ENCODE measurements around the gene CADPS2.

The CADPS2 gene

DNA sequence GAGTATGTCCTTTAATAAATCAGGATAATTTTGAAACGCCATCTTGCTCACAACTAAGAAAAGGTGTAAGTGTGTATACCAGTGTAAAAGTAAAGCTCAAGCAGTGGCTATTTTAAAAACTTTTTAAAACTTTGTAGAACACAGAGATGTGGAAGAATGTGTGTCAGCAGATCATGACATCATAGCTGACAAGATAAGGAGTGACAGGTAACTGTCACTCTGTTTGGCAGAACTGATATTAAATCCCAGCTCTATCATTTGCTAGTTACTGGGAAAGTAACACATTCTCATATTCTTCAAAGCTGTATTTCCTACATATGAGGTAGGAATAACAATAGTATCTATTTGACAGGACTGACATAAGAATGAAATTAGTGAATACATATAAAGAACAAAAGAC lies 119.7 kb downstream of the CADPS2 start:
- no peak for DNase-seq

DNA sequence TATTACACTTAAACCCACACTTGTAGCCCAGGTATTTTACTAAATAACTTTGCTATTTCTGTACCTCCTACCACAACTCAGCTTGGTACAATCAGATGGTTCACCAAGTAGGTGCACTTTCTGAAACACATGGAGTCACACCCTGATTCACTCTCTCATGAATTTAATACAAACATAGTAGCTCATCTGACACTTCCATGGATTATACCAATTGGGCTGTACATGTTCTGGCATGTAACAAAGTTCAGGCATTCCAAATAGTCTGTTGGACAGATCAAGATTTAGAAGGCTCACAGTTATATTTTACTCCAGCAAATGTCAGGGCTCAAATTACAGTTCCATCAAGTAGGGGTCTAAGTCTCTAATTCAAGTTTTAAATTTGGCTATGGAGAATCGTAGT lies 121.4 kb downstream of the CADPS2 start:
- DNase-seq = no peak

DNA sequence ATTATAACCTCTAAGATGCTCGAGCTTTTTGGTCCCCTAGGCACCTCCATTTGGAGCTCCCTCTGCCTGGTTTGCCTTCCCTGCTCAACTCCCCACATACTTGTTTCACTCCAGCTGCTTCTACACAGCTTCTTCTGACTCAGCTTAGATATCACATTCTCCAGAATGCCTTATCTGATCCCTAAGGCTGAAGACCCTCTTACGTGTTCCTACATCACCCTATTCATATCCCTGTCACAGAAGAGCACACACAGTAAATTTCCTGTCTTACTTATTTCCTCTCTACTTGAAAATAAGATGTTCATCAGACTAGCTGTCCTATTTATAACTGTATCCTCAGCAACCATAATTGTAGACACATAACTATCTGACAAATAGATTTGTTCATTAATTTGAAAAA lies 122.2 kb downstream of the CADPS2 start:
- DNase-seq = no peak

- no peak for DNase-seq
These were observed 124.2 kb downstream of the CADPS2 start for GRCh38 chr7:122762071-122762470.

DNA sequence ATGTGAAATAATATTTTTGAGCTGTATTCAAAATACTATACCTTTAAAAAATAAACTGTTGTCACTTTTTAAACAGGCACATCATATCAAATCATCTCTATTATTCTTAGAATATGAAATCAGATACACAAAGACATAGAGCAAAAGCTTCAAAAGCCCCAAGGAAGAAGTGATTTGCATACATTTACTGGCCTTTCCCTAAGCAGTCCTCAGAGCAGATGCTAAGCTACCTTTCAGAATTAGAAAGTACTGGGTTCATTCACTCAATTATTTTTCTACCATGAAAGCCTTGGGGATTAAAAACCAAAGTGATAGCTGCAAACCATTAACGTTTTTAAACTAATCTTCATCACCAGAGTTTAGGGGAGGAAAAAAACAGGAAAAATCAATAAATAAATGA lies 127.8 kb downstream of the CADPS2 start:
- DNase-seq = no peak

DNA sequence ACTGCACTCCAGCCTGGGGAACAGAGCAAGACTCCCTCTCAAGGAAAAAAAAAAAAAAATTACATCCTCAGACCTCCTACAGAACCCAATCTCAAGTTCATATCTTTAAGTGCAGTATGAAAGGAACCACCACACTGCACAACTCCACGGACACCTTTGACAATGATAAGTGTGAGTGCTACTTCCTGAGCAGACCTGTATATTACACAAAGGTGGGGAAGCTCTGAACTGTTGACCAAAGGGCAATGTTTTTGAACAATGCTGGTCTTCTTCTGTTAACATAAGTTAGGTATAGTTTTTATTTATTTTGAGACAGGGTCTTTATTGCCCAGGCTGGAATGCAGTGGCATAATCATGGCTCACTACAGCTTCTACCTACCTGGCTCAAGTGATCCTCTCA lies 129.4 kb downstream of the CADPS2 start:
- no peak for DNase-seq

DNA sequence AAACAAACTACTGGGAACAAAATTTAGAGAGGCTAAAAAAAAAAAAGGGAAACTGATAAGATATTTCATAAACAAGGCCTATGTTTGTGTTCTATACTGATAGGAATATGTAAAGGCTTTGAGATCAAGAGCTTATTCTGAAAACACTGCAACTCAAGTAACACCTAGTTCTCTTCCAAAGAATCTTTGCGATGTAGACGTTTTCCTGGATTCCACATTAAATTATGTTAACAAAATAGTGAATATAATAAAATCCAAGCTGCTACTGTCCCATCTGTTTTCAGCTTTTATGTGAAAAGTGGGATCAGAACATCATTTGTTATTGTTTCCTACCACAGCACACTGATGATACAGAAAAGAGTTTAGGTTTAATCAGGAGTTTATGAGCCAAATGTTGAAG lies 130.6 kb downstream of the CADPS2 start:
- DNase-seq = no peak

DNA sequence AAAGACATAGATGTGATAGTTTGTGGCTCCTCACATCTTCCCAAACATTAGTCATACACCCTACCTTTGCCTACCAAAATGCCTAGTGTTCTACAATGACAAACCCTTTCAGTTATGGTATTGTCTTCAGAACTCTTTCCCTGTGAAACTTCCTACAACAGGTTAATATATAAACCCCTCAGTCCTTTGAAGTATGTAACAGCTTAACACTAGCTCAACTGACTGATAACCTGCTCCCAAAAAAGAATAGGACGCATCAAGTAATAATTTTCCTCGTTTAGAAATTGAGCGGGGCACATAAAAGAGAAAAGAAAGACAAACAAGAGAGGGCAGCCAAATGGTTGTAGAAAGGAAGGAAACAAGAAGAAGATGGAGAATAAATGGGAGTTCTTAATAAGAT lies 133.7 kb downstream of the CADPS2 start:
- DNase-seq = no peak

GRCh38 chr7:122750389-122750788 lies 135.9 kb downstream of the CADPS2 start:
- no peak for DNase-seq

- peak; percentile 30 for DNase-seq
These were observed 138.1 kb downstream of the CADPS2 start for GRCh38 chr7:122748195-122748594.

DNA sequence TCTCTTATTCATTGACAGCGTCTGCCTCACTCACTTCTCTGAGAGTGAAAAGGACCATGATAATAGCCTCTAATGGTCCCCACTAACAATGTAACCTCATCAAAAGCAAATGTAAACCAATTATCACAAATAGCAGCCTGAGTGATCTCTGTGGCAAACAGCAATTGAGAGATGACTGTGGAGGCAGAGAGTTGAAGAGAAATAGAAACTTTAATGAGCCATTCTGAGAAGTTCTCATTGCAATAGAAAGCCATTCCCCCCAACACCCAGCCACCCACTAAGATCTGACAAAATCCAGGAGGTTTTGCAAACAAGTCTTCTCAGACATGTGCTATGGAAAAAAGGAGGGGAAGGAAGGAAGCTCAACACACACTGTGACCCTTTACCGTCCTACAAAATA lies 139.3 kb downstream of the CADPS2 start:
- no peak for DNase-seq

- no peak for DNase-seq
These were observed 143.0 kb downstream of the CADPS2 start for GRCh38 chr7:122743211-122743610.

DNA sequence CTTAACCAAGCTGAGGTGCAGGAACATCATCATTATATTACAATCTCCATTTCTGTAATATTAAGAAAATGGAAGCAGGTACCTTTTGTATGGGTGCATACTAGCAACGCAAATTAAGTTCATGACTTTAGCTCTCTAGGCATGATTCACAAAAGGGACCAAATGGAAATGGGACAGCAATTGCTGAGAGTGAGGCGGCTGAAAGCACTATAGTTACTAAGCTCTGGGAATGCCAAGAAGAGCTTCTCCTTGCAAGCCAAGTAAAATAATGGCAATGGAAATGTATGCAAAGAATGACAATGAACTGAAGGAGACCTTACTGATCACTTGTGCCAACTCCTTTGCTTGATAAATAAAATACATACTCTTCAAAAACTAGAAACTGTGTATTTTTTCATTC lies 147.3 kb downstream of the CADPS2 start:
- DNase-seq = no peak

- no peak for DNase-seq
These were observed 150.1 kb downstream of the CADPS2 start for GRCh38 chr7:122736183-122736582.

DNA sequence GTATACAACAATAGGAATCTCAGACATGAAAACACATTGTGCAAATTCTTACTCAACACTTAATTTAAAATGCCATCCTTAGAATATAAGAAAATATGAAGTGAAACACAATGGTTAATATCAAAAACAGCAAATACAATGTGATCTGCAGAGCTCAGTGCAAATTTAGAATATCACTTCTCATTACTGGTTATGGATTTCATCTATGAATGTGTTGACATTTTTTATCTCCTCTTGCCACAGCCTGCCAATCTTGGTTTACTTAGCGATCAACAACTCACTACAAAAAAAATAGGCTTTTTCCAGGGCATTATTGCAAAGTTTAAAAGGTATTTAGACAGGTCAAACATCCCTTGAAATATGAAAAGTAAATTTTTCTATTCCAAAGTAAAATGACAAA lies 158.5 kb downstream of the CADPS2 start:
- no peak for DNase-seq

- DNase-seq = no peak
These were observed 158.9 kb downstream of the CADPS2 start for GRCh38 chr7:122727354-122727753.

- no peak for DNase-seq
These were observed 159.4 kb downstream of the CADPS2 start for GRCh38 chr7:122726881-122727280.

DNA sequence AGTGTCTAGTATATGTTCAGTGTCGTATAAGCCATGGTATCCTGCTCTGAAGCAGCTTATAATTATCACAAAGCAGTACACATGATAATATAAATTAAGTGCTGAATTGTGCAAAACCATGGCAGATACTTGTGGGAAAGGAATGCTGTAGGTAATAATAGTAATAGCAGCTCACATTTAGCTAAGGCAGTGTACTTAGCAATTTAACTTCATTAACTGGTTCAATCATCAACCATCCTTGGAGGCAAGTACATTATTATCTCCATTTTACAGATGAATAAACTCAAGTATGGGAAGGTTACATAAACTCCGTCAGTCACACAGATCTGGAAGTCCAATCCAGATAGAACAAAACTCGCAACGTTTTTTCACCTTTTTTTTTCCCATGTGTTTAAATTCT lies 161.9 kb downstream of the CADPS2 start:
- DNase-seq = no peak

DNA sequence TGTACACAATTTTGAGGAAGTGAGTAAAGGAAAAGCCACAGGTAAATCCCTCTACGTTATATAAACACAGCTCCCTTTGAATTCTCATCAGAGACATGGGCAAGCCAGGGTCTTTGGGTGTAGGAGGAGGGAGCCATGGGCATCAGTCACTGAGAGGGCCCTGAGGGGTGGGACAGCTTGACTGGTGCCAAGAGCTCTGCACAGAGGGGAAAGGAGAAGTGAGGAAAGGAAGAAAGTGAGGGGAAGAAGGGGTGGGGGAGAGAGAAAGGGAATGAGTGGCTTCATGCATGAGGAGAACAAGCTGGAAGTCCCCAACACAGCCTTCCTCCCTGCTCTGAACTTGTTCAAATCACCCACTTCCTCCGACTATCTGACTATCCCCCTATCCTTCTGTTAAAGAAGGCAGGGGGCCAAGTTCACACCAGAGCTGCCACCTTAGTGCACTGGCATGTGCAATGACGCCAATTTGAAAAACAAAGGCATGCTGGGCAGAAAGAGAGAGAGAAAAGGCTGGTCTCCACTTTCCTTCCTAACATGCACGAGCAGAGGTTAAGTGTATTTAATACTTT lies 167.2 kb downstream of the CADPS2 start:
- no peak for DNase-seq

DNA sequence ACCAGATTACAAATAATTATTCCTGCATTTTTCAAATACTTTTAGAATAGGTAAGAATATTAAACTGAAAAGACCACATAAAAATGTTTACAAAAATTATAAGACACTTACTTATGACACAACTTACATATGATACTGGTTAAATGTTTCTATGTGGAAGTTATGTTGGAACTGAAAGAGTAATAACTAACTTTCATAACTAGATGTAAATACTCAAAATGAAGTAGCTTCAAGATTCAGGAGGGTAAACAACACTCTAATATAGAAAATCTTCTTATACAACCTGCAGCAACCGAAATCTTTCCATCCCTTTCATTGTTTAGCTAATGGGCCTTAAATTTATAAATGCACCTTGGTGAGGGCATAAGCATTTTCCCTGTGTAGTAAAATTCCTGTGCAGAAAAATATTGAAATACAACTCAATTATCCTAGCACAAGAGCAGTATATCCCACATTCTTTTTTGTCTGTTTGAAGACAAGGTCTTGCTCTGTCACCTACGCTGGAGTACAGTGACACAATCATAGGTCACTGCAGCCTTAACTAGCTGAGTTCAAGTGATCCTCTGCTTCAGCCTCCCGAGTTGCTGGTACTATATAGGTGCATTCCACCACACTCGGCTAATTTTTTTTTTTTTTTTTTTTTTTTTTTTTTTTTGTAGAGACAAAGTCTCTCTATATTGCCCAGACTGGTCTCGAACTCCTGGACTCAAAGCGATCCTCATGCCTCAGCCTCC lies 168.7 kb downstream of the CADPS2 start:
- DNase-seq = no peak

- no peak for DNase-seq
These were observed 171.1 kb downstream of the CADPS2 start for GRCh38 chr7:122715183-122715582.

- DNase-seq = no peak
These were observed 175.3 kb downstream of the CADPS2 start for GRCh38 chr7:122710916-122711315.

DNA sequence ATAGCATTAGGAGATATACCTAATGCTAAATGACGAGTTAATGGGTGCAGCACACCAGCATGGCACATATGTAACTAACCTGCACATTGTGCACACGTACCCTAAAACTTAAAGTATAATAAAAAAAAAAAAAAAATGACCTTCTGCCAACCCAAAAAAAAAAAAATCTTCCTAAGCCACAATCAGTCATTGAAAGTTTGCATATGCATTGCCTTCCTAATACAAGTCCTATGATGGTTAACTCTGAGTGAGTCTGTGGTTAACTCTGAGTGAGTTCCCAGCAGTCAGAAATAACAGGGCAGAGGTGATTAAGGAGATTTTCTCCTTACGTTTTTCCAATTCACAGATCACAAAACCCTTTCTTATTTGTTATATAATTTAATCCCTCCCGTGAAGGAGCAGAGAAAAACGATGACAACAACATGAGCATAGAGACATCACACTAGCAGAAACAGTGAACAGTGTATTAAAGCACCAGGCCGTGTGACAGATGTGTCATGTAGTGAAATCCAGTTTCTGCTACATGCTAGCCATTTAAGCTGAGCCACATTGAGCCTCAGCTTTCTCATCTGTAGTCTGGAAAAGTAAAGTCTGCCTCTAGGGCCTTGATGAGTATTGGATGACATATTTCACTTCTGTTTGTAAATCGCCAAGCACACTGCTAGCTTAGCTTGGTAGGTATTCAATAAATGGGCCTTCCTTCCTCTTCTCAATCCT lies 176.2 kb downstream of the CADPS2 start:
- no peak for DNase-seq

DNA sequence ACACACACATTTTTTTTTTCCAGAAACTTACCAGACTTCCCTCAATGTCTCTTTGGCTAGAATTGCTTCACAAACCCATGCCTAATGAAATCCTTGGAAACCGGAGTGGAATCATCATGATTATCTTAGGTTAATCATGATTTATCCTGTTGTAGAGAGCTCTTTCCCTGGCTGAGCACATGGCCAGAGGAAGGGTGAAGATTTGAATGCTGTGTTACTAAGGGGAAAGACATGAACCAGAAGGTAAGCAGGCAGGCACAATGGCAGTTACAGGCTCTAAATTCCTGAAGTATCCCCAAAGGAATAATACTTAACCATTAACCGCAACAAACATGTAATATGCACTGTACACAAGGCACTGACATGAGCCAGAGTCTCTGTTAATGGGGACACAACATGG lies 179.4 kb downstream of the CADPS2 start:
- no peak for DNase-seq
